ENCODE data around the gene ZNF35.

DNA sequence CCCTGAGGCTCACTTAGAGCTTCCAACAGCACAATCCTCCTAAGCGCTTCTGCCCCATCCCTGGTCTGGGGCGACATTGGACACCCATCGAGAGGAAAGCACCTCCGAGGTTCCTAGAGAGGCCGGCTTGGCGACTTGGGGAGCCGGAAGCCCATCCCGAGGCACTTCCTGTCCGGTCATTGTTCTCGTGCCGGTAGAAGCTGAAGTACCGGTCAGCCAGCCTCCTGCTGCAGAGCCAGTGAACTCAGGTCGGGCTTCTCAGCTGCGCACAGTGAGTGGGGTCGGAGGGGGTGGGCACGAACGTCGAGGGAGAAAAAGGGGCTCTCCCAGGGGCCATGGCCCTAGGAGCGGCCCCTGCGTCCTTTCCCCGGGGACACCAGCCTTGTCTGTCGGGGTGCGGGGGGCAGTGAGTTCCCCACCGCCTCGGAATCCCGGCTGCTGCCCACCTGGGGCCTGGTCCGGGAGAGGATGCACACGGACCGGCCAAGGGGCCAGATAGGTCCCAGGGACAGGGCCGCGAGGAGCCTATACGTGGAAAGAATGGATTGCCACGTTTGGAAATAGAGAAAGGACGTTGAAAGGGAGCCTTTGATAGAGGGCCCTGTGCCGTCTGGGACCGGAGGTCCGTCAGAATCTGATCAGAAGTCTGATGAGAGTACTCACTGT, at the start of gene ZNF35:
- no peak for TF ChIP-seq CTCF (IDR thresholded peaks at IDR 0.05; ENCODE audit: insufficient read depth, low read length, poor library complexity, severe bottlenecking)
- no peak for TF ChIP-seq EZH2phosphoT487 (conservative IDR thresholded peaks at IDR 0.05; ENCODE audit: low read length)
